GM18520 (cell line): ENCODE measurements around the gene WDPCP.

Source experiments
- ATAC-seq: cut with Tn5 transposase; IDR thresholded peaks from one replicate; pipeline ENCODE4 v1.9.1; 2021; ENCODE audit not compliant: unreplicated experiment

The WDPCP gene

DNA sequence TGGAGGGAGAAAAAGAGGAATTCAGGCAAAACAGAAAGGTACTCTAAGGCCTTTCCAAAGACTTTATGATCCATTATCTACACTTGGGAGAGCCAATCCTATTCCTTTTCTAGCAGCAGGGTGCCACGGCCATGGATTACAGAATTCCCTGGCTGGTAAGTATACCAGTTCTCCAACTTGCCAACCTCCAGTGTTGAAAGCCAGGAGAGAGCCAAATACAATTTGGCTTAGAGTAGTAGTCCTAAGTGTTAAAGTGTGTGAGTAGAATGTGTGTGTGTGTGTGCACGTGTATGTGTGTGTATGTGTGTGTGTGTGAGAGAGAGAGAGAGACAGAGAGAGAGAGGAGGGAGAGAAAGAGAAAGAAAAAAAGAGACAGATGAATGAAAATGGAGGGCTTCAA is 43.3 kb downstream of the WDPCP start:
- ATAC-seq = no peak

DNA sequence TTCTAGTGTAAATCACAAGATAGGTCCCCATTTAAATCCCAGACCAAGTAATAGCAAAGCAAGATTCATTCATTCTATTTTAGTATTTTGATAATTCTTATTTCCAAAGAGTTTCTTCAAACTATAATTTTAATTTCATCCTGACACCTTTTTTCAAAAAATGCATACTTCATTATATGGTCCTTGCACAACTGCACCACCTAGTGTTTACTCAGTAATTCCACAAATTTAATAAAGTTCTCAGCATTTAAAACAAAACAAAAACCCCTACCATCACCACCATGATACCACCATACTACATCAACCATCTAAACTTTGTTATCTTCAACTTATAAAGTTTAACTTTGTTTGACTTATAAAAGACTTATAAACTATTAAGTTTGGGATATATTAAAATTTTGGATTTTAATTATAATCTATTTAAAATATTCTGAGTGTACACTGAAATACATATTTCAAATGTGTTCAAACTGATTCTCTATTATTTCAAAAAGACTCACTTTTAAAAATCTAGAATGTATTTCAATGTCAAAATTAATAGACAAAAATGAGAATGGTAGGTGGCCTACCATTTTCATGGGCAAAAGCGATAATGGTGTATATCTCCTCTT is 44.2 kb downstream of the WDPCP start:
- no peak for ATAC-seq

DNA sequence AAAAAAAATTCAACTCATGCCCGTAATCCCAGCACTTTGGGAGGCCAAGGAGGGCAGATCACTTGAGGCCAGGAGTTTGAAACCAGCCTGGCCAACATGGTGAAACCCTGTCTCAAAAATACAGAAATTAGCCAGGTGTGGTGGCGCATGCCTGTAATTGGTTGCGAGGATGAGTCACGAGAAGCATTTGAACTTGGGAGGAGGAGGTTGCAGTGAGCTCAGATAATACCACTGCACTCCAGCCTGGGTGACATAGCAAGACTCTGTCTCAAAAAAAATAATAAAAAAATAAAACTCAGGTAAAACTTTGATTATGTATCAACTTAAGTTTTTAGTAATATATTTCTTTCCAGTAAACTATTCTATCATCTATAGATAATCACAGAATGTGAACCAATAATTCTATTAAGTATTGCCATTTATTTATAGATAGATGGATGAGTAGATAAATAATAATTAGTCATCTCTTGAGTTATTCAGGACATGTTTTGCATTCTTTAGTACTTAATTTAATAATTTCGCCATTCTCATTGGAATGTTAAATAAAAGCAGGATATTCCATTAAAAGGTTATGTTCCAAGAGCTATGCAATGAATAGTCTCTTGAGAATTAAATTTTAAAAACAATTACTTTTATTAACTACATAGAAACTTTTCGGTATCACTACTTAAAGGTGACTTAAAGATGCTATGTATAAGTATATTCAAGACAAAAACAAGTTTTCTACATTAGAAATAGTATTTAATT is 48.7 kb downstream of the WDPCP start:
- ATAC-seq = no peak

DNA sequence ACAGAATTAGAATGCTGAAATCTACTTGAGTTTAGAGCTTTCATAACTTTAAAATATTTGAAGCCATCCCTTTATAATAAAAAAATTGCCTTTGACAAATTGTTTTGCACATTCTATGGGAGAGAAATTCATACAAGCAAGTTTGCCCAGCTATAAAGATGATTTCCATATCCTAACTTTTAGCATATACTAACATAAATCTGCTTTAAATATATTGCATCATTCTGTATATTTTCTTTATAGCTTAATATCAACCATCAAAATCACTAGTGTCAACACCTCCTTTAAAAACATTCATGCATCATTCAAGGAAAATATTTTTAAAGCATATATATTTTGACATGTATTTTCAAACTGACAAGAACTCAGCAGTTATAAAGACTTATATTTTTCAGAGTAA is 49.9 kb downstream of the WDPCP start:
- no peak for ATAC-seq

DNA sequence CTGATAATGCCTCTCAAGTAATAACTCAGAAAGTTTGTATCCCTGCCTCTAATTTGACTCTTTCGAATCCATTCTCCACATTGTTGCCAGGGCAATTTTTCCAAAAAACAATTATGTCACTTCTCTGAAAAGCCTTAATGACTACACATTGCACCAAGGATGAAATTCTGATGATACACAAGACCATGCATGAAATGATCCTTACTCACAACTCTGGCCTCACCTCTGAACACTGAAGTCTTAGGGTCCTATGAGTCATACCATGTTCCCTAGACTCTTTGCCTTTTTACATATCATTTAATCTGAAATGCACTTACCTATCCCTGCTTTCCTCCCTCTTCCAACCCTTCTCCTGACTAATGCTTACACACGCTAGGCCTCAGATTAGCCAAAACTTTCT is 51.0 kb downstream of the WDPCP start:
- ATAC-seq = no peak

DNA sequence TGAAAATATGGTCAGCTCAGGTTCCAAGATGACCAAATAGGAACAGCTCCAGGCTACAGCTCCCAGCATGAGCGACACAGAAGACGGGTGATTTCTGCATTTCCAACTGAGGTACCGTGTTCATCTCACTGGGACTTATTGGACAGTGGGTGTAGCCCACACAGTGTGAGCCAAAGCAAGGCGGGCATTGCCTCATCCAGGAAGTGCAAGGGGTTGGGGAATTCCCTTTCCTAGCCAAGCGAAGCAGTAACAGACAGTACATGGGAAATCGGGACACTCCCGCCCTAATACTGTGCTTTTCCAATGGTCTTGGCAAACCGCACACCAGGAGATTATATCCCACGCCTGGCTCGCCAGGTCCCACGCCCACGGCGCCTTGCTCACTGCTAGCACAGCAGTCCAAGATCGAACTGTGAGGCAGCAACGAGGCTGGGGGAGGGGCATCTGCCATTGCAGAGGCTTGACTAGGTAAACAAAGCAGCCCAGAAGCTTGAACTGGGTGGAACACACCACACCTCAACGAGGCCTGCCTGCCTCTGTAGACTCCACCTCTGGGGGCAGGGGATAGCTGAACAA is 57.5 kb downstream of the WDPCP start:
- no peak for ATAC-seq

DNA sequence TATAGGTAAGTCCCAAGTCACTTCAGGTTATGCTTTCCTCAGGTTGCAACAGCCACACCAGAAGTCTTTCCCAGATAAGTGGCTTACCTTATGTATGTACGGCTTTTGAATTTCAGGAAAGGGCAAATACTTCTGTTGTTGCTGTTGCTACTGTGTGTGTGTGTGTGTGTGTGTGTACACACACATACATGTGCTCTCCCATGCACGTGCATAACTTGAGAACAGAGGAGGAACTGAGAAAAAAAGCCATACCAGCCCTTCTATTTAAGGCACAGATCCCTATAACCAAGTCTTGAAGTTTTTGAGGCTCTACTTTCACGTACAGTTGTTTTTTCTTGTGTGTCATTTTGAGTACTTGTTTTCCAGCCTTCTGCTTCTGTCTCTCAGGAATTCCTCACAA is 62.4 kb downstream of the WDPCP start:
- ATAC-seq = no peak

DNA sequence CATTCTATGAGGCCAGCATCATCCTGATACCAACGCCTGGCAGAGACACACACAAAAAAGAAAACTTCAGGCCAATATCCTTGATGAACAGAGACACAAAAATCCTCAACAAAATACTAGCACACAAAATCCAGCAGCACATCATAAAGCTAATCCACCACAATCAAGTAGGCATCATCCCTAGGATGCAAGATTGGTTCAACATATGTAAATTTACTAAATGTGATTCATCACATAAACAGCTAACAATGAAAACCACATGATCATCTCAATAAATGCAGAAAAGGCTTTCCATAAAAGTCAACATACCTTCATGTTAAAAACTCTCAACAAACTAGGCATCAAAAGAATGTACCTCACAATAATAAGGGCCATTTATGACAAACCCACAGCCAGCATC is 65.3 kb downstream of the WDPCP start:
- ATAC-seq = no peak

DNA sequence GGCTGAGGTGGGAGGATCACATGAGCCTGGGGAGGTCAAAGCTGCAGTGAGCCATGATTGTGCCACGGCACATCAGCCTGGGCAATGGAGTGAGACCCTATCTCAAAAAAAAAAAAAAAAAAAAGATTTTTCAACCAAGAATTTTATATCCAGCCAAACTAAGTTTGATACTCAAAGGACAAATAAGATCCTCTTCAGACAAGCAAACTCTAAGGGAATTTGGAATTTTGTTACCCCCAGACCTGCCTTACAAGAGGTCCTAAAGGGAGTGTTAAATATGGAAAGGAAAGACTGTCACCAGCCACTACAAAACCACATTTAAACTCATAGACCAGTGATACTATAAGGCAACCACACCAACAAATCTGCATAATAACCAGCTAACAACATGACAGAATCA is 67.5 kb downstream of the WDPCP start:
- ATAC-seq = no peak

DNA sequence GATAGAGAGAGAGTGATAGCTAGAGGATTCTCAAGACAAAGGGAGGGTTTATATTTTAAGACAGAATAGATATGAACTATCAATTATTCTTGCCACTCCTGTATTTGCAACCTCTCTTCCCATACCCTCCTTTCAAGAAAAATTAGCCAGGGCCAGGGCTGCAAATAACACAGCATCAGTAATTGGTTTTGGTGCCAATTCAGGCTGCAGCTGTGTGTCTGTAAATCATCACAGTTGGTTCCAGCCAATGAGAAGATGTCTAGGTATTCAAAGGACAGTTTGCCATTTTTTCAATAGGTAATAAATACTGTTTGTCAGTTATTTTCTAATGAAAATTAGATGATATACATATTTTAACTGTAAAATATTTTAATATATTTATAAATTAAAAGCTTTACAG is 73.5 kb downstream of the WDPCP start:
- ATAC-seq = no peak

DNA sequence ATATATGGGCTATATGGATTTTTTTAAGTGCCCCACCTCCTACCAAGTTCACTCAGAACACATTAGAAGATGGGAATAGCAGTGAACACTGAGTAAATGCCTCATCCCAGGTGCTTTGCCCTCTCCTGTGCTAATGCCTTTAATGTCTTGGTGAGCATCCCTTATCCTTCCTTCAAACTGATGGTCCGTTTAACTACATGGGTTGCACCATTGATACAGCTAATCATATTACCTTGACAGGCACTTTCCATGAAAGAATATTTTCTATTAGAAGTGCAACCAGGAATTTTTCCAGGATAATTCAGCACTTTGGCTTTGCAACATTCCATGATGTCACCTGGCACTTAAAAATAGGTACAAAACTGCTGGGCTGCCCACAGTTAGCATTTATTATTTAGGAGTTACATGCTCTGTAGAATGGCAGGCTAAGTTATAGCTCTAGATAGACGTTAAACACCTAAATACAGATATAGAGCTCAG is 74.0 kb downstream of the WDPCP start:
- no peak for ATAC-seq

DNA sequence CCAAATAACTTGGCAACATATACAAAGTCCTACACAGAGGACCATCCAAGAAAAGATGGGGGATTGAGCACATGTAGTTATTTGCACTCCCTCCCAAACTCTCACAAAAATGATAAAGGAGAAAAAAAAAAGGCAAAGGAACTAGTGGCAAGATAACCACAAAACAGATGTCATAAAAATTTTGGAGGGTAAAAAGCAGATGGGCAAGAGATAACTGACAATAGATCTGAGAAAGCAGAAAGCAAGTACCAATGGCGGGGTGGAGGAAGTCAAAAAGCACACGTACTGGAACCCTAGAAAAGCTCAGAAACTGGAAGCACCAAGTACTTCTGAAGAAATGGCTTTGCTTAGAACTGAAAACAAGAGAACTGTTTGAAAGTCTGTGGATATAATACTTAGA is 82.0 kb downstream of the WDPCP start:
- ATAC-seq = no peak

DNA sequence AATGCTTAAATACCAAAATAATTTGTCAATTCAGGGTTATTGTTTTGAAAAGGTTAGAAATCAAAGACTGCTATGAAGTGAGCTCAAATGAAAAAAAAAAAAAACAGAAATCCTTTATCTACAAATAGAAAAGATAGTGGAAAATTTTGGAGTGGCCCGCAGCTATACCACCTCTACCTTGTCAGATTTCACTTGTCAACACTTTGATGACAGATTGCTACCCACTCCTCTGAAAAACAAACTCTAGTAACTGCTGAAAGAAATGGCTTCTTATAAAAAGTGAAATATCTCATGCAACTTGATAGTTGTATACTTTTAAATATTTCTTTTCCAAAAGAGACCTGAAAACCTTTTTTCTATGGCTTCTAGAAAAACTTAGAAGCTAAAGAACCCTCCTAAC is 84.5 kb downstream of the WDPCP start:
- no peak for ATAC-seq

DNA sequence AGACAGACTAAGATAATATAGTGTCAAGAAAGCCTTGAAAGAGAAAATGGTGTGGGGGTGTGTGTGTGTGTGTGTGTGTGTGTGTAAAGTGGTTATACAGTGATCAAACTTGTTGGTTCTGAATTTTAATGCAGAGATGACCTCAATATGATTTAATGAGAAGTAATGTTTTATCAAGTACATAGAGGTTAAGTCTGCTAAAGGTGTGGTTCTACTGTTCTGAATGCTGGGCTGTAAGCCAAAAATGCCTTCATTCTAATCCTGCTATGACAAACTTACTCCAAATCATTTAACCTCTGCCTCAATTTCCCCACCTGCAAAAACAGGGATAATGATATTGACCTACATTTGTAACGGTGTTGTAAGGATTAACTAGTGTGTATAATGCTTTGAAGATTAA is 87.9 kb downstream of the WDPCP start:
- ATAC-seq = no peak

DNA sequence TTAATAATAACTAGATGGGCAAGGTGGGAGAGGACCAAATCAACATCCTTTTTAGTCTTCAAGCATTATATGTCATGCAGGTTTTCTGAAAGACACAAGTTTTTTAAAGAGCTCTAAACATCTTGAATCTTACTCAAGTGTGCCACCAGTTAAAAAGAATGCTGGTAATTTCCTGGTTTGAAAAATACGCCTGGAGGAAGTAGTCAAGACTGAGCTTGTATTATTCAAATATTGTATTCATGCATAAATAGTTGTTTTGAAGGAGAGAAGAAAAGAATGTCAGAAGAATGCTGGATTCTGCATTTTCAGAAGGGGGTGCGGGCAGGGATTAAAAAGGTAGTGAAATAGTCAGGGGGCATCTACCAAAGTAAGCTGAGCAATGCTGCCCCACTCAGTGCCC is 90.7 kb downstream of the WDPCP start:
- no peak for ATAC-seq

DNA sequence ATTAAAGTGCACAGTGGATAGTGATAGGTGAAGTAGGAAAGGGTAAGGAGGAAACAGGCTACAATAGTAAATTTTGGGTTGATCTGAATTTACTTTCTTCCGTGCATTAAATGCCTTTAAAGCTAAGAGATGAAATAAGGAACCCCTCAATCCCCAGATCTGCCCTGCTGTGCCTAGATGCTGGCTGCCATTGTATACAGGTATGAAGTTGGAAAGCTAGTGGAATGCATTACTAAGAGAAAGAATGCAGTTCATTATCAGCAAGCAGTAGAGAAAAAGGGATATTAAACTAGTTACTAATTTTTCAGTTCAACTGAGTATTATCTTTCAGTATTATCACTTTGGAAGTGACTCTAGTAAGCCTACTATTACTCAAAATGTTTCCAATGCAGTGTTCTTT is 93.3 kb downstream of the WDPCP start:
- ATAC-seq = no peak

DNA sequence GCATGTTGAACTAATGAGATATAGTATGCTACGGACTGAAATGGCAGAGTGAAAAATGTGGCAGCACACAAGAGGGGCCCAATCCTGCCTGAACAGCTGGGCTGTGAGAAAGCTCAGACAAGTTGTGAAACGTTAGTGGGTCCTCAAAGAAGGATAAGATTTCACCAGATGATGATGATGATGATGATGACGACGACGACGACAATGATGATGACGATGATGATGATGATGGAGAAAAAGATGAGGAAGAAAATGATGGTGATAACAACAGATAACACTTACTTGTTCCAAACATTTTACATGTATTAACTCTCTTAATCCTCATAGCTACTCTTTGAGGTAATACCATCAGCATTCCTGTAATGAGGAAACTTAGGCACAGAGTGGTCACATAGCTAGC is 94.2 kb downstream of the WDPCP start:
- ATAC-seq = no peak

DNA sequence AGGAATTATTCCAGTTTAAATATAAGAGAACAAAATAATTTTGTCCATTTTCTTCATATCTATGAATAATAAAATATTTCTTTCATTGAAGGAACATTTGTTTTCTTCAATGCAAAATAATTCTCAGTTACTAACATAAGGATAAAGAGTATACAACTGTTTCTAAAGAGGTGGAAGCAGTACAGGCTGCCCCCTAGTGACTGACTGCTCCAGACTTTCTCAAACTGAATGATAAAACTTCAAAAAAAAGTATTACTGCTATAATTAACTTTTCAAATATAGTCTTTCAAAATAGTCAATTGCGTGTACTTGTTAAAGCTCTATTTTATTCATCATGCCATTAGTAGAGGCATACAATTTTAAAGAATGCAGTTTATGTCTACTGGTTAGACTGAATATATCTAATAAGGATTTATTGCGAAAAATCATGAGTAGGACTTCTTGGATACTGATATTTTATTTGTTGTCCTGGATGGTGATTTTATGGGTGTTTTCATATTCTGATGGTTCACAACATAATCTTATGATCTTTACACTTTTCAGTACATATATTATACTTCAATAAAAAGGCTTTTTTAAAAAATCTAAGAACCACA is 100.1 kb downstream of the WDPCP start:
- ATAC-seq = no peak

DNA sequence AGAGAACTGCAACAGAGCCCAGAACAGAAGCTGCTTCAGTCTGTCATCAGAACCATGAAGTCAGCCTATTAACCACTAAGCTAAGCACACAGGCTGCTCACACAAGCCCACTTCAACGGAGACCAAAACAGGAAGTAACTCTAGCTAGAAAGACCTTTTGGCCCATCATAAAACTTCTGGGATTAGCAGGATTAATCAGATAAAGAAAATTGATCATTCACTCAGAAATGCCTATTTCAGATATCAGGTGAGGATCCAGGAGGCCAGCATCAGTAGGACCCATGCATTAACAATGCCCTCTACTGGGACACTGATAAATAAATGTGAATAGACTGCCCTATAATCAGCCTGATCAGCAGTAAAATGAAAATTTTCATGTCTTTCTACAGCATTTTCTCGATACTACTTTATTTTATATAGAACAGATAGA is 101.4 kb downstream of the WDPCP start:
- no peak for ATAC-seq

DNA sequence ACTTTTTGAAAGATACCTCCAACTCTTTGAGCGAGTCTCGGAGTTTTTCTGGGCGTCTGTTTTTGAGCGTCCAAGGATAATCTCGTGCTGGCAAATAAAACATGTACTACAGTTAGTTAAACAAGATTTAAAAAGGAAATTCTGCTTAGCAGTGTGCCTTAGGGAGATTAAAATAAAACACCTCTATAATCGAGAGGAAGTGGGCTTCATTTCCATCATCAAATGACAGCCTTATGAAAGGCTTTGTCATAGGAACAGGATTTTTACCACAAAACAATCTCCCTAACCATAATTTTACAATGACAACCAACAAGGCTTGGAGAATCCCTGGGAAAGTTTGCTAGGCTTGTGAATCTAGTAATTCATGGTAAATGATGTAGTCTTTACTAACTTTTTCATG is 103.4 kb downstream of the WDPCP start:
- ATAC-seq = no peak

DNA sequence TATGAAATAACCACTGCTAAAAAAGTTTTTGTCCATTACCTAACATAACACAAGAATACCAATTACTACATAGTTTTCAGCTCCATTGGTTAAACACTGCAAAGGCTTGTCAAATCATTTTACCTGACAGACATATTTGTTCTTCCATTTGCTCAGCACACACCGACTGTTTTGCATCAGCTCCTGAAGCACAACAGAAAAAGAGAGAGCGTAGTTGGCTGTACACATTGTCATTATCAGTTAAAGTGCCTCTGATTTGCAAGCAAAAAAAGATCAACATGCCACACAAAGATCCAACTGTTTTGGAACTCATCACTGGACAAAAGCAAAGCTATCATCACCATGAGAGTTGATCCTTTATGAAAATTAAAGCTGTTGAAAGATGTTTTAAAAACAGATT is 103.8 kb downstream of the WDPCP start:
- no peak for ATAC-seq

DNA sequence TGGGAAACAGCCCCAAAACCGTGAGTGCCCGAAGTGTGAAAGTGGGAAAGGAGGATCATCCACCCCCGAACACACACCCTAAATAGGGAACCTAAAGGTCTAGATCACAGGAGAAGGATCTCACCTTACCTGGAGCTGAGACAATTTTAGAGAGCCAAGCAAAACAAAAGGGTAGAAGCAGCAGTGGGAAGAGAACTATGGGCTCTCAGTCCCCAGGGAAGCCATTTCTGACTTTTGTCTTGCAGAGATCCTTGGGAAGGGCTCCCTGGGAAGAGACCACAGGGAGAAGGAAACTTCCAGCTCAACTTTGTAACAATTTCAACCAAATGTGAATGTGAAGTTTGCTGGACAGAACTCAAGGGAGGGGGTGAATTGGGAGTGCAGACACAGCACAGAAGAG is 110.6 kb downstream of the WDPCP start:
- ATAC-seq = no peak
